NCI-H1105 treated with DMSO at 0.1 percent for 48 hours (cell line): ENCODE measurements around the gene IFT20.
"Not testable (repeated sequence)": the region's sequence is repeated elsewhere in the genome, so short reads cannot be mapped to it uniquely, and the experiment has no call there.

Source experiments
- DNase-seq: peaks from one replicate; lab custom pipeline; 2025; lab: John Stamatoyannopoulos, UW

The IFT20 gene

DNA sequence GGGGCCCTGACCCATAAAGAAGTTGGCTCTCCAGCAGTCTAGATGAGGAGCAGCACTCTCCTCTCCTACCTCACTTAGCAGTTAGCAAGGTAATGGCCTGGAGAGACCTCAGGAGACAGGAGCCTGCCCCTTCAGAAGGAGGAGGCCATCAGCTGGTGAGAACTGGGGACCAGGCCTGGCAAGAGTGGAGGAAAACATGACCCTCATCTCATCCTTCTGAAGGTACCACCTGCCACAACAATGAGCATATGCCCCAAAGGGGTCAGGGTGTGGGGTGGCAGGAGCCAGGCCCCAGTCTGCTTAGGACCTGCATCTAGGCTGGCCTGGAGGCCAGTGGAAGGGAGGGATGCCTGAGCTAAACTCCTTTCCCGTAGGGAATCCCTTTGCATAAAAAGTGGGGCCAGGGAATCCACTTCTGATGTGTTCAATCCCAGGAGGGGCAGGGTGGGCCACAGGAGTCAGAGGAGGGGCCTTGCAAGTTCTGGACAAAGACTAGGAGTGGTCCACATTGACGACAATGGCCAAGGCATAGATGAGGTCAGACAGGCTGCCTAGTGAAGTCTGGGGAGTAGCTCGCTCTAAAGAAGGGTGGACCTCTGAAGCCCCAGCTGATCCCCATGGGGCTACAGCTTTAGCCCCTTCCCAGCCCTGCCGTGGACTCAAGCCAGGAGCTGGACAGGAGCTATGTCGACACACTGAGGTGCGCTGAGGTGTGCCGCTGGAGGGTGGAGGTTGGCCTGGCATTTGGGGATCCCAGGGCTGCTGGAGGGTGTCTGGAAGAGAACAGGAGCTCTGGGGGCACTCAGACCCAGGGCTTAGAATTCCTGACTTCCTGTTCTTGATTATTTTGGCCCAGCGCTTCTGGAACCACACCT, 28.7 kb upstream of the IFT20 start:
- DNase-seq: no peak

DNA sequence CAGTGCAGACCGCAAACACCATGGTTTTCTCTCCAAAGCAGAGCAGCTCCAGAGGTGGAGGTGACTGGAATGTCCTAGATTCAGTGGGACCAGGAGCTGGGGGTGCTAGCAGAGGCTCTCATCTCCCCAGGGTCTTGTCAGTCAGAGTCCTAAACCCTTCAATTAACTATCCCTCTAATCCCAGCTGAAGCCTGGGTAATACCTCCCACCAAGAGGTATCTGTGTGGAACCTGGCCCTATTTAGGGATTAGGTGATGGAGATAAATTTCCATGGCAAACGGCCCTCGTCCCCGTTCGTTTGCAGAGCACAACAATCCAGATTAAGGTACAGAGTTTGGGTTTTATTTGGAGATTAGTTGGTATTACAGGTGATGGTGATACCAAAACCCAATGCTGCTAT, 27.9 kb upstream of the IFT20 start:
- DNase-seq: no peak

DNA sequence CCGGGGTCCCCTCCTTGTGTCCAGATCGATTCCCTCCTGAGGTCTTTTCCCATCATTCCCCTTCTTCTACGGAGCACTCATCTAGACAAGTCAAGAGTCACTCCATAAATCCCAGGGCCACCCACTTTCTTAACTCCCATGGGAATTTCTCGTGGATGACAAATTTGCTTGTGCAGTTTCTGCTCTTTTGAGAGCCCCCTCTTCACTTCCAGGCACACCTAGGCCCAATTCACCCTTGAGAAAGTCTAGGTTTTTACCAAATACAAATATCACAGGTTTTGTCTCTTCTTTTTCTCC, 22.6 kb upstream of the IFT20 start:
- DNase-seq: no peak

DNA sequence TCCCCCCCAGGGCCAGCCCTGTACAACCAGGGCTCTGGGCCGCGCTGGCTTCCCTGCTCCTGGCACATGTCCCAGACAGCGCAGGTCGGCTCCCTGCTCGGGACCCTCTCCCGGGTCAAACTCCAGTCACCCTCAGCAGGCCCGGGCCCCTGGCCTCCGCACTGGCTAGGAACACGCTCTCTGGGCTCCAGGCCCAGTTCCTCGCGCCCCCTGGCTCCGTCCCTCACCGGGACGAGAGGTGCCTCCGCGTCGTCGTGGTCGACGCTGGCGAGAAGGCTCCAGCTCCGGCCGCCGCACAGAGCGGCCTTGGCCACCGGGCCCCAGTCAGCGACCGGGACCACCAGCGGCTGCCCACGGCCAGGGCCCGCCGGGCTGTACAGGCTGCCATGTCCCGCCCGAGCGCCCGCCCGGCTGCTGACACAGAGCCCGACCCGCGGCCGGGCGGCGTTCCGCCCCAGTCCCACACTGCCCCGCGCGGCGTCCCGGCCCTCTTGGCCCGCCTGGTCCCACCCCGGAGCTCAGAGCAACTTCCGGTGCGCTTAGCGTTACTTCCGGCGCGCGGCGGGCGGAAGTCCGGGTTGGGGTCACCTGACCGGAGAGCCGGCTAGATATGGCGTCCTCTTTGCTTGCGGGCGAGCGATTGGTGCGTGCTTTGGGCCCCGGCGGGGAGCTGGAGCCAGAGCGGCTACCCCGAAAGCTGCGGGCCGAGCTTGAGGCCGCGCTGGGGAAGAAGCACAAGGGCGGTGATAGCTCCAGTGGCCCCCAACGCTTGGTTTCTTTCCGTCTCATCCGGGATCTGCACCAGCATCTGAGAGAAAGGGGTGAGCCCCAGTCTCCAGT, 22.0 kb upstream of the IFT20 start, which contains the start of gene POLDIP2:
TSS of gene POLDIP2 (minus strand) at position 467 of the 840 bp plus-strand sequence. CDS start at position 388, 79 bp downstream.
- peak; percentile 89 for DNase-seq

DNA sequence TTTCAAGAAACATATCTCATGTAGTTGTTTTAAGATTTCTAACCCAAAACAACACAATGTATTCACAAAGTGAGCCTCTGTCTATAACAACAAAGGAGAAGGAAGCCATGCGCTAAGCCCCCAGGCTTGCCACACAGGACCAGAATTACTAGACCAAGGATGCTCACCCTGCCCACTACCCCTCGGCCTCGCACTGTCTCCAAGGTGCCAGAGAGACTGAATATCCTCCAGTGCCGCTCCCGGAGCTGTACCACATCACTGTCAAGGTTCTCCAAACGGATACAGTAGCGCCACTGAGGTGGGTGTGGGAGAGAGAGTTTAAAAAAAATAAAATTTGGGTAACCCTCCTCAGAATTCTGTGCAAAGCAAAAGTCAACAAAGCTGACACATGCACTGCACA, 15.0 kb upstream of the IFT20 start:
- DNase-seq: no peak

GRCh38 chr17:28348979-28349378, 13.7 kb upstream of the IFT20 start:
- DNase-seq: no peak

GRCh38 chr17:28347261-28347891, 12.1 kb upstream of the IFT20 start:
- no peak for DNase-seq

DNA sequence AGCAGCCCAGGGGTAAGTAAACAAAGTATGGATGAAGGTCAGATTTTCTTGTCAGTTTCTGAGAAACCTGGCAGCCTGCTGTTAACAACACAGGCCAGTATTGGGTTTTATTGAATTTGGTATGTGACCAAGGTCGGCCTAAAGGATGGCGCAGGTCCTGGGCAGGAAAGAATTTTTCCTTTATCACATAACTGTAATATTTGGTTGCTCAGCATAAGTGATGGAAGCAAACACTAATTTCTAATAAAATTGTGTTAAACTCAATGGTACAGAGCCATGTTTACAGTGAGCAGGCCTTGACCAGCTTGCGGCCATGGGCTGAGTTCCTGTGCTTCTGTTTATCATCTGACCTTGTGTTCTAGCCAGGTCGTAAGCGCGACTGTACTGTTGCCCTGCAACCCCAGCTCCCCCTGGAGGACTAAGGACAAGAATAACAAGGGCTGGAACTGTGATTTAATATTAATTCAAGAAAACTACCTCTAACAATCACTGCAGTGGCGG, 11.5 kb upstream of the IFT20 start:
- no peak for DNase-seq

- no peak for DNase-seq
Measured at GRCh38 chr17:28346199-28346580, 10.9 kb upstream of the IFT20 start.

- DNase-seq: peak; percentile 25
Measured at GRCh38 chr17:28345419-28346198, 10.3 kb upstream of the IFT20 start.

- DNase-seq: no peak
Measured at GRCh38 chr17:28344435-28344901, 9.2 kb upstream of the IFT20 start.

- no peak for DNase-seq
Measured at GRCh38 chr17:28344011-28344410, 8.7 kb upstream of the IFT20 start.

- DNase-seq: no peak
Measured at GRCh38 chr17:28343491-28343932, 8.2 kb upstream of the IFT20 start.

DNA sequence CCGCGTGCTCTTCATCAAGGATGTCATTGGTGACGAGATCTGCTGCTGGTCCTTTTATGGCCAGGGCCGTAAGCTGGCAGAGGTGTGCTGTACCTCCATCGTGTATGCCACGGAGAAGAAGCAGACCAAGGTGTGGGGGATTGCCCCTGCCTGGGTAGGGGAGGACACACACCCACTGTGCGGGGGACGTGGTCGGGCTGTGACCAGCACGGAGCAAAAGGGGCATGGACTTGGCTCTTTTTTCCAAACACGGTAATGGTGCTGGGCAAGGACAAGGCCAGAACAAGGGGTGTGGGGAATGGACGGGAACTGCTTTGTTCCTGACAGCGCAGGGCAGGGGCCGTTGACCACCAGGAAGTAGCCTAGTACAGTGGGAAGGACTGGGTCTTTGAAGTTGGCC, 7.0 kb upstream of the IFT20 start:
- DNase-seq: no peak

- DNase-seq: no peak
Measured at GRCh38 chr17:28341516-28341915, 6.2 kb upstream of the IFT20 start.

- DNase-seq: no peak
Measured at GRCh38 chr17:28340374-28340773, 5.1 kb upstream of the IFT20 start.

- no peak for DNase-seq
Measured at GRCh38 chr17:28339431-28339830, 4.2 kb upstream of the IFT20 start.

DNA sequence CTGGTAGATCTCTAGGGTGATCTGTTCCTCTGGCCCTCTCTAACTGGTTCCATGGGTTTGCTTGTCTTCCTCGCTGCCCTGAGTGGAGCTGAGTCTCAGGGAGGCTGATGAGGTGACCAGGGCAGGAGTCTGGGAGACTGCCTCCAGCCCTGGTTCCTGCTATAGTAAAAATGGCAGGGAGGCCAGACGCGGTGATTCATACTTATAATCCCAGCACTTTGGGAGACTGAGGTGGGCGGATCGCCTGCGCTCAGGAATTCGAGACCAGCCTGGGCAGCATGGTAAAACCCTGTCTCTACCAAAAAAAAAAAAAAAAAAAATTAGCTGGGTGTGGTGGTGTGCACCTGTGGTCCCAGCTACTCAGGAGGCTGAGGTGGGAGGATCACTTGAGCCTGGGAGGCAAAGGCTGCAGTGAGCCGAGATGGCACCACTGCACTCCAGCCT, 3.5 kb upstream of the IFT20 start:
- not testable (repeated sequence) for DNase-seq

- no peak for DNase-seq
Measured at GRCh38 chr17:28338056-28338768, 2.9 kb upstream of the IFT20 start.

- DNase-seq: peak; percentile 60
Measured at GRCh38 chr17:28335959-28336871, 943 bp upstream of the IFT20 start.
